Mesendoderm (in vitro differentiated cells): ENCODE data around the gene TMCC1.

ENCODE experiments used
- DNase-seq: peaks from one replicate; pipeline ENCODE4 v3.0.0; 2013
- H2AK5ac ChIP-seq: 2 replicates; pipeline ENCODE4 v1.6.1; 2013; ENCODE audit warnings: low read length, inconsistent platforms
- H2BK120ac ChIP-seq: 2 replicates; pipeline ENCODE4 v1.6.1; 2013; ENCODE audit warnings: low read depth, mild to moderate bottlenecking, low read length, moderate library complexity, mixed read lengths
- H2BK15ac ChIP-seq: replicated peaks from 2 replicates; pipeline ENCODE4 v1.6.1; 2013; ENCODE audit warnings: low read depth, mild to moderate bottlenecking, moderate library complexity
- H2BK5ac ChIP-seq: 2 replicates; pipeline ENCODE4 v1.6.1; 2013; ENCODE audit warnings: low read length, inconsistent platforms
- H3K18ac ChIP-seq: 2 replicates; pipeline ENCODE4 v1.6.1; 2013; ENCODE audit warnings: mild to moderate bottlenecking, low read length, mixed read lengths
- H3K23ac ChIP-seq: one replicate; pipeline ENCODE4 v1.6.1; 2013; ENCODE audit warnings: low read length
- H3K27ac ChIP-seq: 2 replicates; pipeline ENCODE4 v1.5.1; 2013; ENCODE audit warnings: low read depth, mild to moderate bottlenecking, inconsistent platforms, low read length, moderate library complexity
- H3K27me3 ChIP-seq: 2 replicates; pipeline ENCODE4 v1.6.1; 2013; ENCODE audit warnings: low read length, control low read depth, mild to moderate bottlenecking, inconsistent platforms; ENCODE audit not compliant: insufficient read depth, poor library complexity
- H3K36me3 ChIP-seq: 2 replicates; pipeline ENCODE4 v1.6.1; 2013; ENCODE audit warnings: low read length, inconsistent platforms; ENCODE audit not compliant: control insufficient read depth, insufficient read depth
- H3K4ac ChIP-seq: one replicate; pipeline ENCODE4 v1.6.1; 2013; ENCODE audit warnings: low read depth, mild to moderate bottlenecking, low read length, moderate library complexity
- H3K4me1 ChIP-seq: 2 replicates; pipeline ENCODE4 v1.6.1; 2013; ENCODE audit warnings: low read depth, low read length, inconsistent platforms; ENCODE audit not compliant: control insufficient read depth
- H3K4me2 ChIP-seq: 2 replicates; pipeline ENCODE4 v1.6.1; 2013; ENCODE audit warnings: low read length
- H3K4me3 ChIP-seq: 2 replicates; pipeline ENCODE4 v1.5.1; 2013; ENCODE audit warnings: mild to moderate bottlenecking, low read length
- H3K56ac ChIP-seq: one replicate; pipeline ENCODE4 v1.6.1; 2013; ENCODE audit warnings: low read length
- H3K79me1 ChIP-seq: 2 replicates; pipeline ENCODE4 v1.6.1; 2013; ENCODE audit warnings: low read length, inconsistent platforms
- H3K79me2 ChIP-seq: 2 replicates; pipeline ENCODE4 v1.6.1; 2013; ENCODE audit warnings: mild to moderate bottlenecking, low read length; ENCODE audit not compliant: control insufficient read depth, insufficient read depth
- H3K9ac ChIP-seq: 2 replicates; pipeline ENCODE4 v1.6.1; 2013; ENCODE audit warnings: low read length, inconsistent platforms
- H4K5ac ChIP-seq: one replicate; pipeline ENCODE4 v1.6.1; 2013; ENCODE audit warnings: low read length
- H4K8ac ChIP-seq: one replicate; pipeline ENCODE4 v1.6.1; 2013; ENCODE audit warnings: low read depth, mild to moderate bottlenecking, control low read depth, low read length, moderate library complexity
- whole genome bisulfite sequencing: extraction: QIAGEN DNeasy Blood & Tissue Kit; methylation state at CpG from one replicate; pipeline ENCODE4 v1.1.7; 2013; ENCODE audit warnings: low lambda C conversion rate, missing lambda C conversion rate; ENCODE audit not compliant: insufficient coverage; ENCODE audit errors: extremely low coverage; 5-methylcytosine and 5-hydroxymethylcytosine counted together

TMCC1 gene

DNA sequence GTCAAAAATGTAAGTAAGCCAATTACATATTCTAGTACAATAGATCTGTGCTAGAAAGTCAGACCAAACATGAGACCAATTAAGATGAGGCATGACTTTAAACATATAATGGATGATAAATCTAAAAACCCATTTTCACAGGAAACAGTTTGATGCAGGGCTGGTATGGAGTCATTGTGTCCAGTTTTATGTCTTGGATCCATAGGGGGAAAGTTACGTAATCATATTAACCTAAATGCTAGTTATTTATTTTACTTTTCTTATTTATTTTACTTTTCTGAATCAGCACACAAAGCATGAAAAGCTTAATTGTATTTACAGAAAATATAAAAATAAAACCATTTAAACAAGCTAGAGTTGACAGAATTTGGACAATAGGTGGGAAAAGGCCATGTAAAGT lies 26.3 kb upstream of the TMCC1 start:
- Histone ChIP-seq H2BK5ac (no peak overlapping the region), H2BK15ac (no peak overlapping the region), H3K4ac (no peak overlapping the region), H3K18ac (no peak overlapping the region), H2AK5ac (no peak overlapping the region), H3K9ac (no peak overlapping the region), H3K4me2 (no peak overlapping the region), H3K79me1 (no peaks in the 10 kb centered on the region), H3K27ac (no peak overlapping the region), H4K8ac (no peak overlapping the region), H3K36me3 (no peaks in the 10 kb centered on the region), H3K79me2 (no peaks in the 10 kb centered on the region), H3K56ac (no peak overlapping the region), H2BK120ac (no peak overlapping the region), H3K4me1 (no peaks in the 10 kb centered on the region), H3K27me3 (no peaks in the 10 kb centered on the region), H3K4me3 (no peak overlapping the region), H4K5ac (no peak overlapping the region), H3K23ac (no peak overlapping the region)
- no peak for DNase-seq
- no CpG with 5 or more reads among the region's 1 CpG for WGBS

DNA sequence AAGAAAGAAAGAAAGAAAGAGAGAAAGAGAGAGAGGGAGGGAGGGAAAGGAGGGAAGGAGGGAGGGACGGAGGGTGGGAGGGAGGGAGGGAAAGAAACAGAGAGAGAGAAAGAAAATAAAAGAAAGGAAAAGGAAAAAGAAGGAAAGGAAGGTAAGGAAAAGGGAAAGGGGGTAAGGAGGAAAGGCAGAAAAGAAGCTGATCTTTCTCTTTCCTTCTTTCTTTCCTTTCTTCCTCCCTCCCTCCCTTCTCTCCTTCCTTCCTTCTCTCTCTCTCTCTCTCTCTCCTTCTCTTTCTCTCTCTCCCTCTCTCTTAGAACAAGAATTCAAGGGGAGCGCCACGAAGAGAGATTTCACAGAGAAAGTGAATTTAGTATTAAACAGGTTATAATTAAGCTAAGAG lies 25.8 kb upstream of the TMCC1 start:
- no peak for DNase-seq
- no CpG with 5 or more reads among the region's 3 CpGs for WGBS
- Histone ChIP-seq H2BK120ac (no peak overlapping the region), H4K8ac (no peak overlapping the region), H2BK5ac (no peak overlapping the region), H3K36me3 (no peaks in the 10 kb centered on the region), H3K27me3 (no peaks in the 10 kb centered on the region), H3K4me1 (no peaks in the 10 kb centered on the region), H3K79me2 (no peaks in the 10 kb centered on the region), H3K23ac (no peak overlapping the region), H4K5ac (no peak overlapping the region), H3K79me1 (no peaks in the 10 kb centered on the region), H2AK5ac (no peak overlapping the region), H2BK15ac (no peak overlapping the region), H3K27ac (no peak overlapping the region), H3K18ac (no peak overlapping the region), H3K9ac (no peak overlapping the region), H3K4me2 (no peak overlapping the region), H3K4ac (no peak overlapping the region), H3K56ac (no peak overlapping the region), H3K4me3 (no peak overlapping the region)

DNA sequence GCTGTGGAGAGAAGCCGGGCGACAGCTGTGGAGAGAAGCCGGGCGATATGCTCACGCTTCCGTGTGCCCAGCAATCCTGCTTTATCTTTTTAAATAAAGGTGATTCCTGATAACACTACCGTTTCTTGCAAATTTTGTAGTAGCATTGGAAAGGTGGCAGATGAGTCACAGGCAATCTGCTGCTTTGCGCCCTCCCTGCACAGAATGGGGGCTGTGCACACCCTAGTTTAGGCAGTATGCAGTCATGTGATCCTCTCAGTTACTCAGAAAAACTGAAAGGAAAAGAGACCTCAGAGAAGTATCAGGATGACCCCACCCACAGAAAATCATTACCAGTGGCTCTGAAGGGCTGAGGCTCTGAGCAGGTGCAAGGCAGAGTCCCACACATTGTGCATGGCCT lies 24.9 kb upstream of the TMCC1 start:
- Histone ChIP-seq H3K4me1 (no peaks in the 10 kb centered on the region), H3K27me3 (no peaks in the 10 kb centered on the region), H4K5ac (no peak overlapping the region), H3K79me1 (no peaks in the 10 kb centered on the region), H3K4me3 (no peak overlapping the region), H2BK15ac (no peak overlapping the region), H3K4ac (no peak overlapping the region), H2BK5ac (no peak overlapping the region), H3K18ac (no peak overlapping the region), H3K23ac (no peak overlapping the region), H4K8ac (no peak overlapping the region), H3K79me2 (no peaks in the 10 kb centered on the region), H3K56ac (no peak overlapping the region), H3K9ac (no peak overlapping the region), H3K27ac (no peak overlapping the region), H2BK120ac (no peak overlapping the region), H3K4me2 (no peak overlapping the region), H3K36me3 (no peaks in the 10 kb centered on the region), H2AK5ac (no peak overlapping the region)
- no peak for DNase-seq
- WGBS = no CpG with 5 or more reads among the region's 8 CpGs

DNA sequence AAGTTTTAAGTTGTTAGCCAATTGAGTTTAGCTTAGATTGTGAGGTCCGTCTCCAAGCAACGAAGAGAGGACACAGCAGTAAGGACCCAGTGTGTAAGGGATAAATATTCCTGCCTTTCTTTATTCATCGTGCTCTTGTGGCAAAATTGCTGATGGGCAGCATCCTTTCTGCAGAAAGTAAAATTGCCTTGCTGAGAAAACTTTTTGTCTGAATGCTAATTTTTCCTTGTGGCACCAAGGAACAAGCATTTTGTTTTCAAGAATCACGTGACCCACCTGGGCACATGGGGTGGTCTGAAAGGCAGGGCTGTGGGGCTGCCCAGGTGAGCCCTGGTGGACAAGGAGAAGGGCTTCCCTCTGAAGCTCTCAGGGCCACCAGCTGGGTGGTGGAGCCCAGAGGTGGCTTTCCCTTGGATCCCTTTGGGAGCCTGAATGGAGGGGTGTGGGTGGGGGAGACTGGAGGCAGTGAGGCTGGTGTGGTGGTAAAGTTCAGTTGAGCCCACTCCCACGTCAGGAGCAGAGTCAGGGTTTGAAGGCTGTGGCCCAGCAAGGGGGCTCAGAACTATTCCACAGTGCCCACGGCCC lies 24.0 kb upstream of the TMCC1 start:
- Histone ChIP-seq H3K27me3 (no peaks in the 10 kb centered on the region), H3K79me1 (no peaks in the 10 kb centered on the region), H3K27ac (no peak overlapping the region), H4K5ac (no peak overlapping the region), H2AK5ac (no peak overlapping the region), H3K9ac (no peak overlapping the region), H2BK5ac (no peak overlapping the region), H3K56ac (no peak overlapping the region), H3K23ac (no peak overlapping the region), H3K18ac (no peak overlapping the region), H3K4me3 (no peak overlapping the region), H2BK15ac (no peak overlapping the region), H3K79me2 (no peaks in the 10 kb centered on the region), H3K4me2 (no peak overlapping the region), H3K36me3 (no peaks in the 10 kb centered on the region), H2BK120ac (no peak overlapping the region), H3K4ac (no peak overlapping the region), H3K4me1 (no peaks in the 10 kb centered on the region), H4K8ac (no peak overlapping the region)
- no peak for DNase-seq
- WGBS = no CpG with 5 or more reads among the region's 6 CpGs

DNA sequence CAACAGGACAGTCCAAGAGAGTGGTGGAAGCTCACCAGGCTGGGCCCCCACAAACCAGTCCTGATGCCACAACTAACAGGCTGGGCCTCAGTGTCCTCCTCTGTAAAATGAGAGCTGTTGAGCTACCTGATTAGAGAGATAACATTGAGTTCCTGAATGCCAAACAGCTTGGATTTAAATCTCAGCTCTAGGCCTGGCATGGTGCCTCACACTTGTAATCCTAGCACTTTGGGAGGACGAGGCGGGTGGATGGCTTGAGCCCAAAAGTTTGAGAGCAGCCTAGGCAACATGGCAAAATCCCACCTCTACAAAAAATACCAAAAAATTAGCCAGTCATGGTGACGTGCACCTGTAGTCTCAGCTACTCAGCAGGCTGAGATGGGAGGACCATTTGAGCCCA lies 20.1 kb upstream of the TMCC1 start:
- Histone ChIP-seq H2BK5ac (no peak overlapping the region), H4K5ac (no peak overlapping the region), H3K56ac (no peak overlapping the region), H3K36me3 (no peaks in the 10 kb centered on the region), H3K27me3 (no peaks in the 10 kb centered on the region), H3K4me2 (no peak overlapping the region), H3K79me1 (no peaks in the 10 kb centered on the region), H4K8ac (no peak overlapping the region), H2AK5ac (no peak overlapping the region), H3K4me1 (no peaks in the 10 kb centered on the region), H3K4ac (no peak overlapping the region), H3K23ac (no peak overlapping the region), H3K27ac (no peak overlapping the region), H3K9ac (no peak overlapping the region), H3K18ac (no peak overlapping the region), H2BK120ac (no peak overlapping the region), H3K4me3 (no peak overlapping the region), H2BK15ac (no peak overlapping the region), H3K79me2 (no peaks in the 10 kb centered on the region)
- no CpG with 5 or more reads among the region's 3 CpGs for WGBS
- no peak for DNase-seq

DNA sequence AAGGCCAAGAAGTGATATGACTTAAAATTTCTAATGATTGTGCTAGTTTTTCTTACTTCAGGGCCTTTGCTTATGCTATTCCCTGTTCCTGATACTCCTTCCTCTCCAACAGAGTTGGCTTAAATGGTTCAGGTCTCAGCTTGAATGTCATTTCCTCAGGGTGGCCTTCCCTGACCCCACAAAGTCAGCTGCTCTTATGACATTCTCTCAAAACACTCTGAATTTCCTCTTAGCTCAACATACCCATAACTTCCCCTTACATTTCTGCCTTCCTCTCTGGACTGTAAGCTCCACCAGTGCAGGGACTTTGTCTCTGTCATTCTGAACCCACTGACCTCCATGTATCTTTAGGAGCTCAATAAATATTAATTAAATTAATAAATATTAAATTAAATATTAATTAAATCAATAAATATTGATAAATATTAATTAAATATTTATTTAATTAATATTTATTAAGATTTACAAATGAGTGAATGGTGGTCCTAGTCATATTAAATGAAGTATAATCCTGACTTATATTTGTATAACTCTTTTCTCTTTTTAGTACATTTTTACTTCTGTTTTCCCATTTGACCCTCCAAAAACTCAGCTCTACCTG lies 17.9 kb upstream of the TMCC1 start:
- Histone ChIP-seq H3K4ac (no peak overlapping the region), H3K4me2 (no peak overlapping the region), H4K5ac (no peak overlapping the region), H4K8ac (no peak overlapping the region), H2BK120ac (no peak overlapping the region), H3K79me2 (no peaks in the 10 kb centered on the region), H3K18ac (no peak overlapping the region), H3K23ac (no peak overlapping the region), H3K4me3 (no peak overlapping the region), H2BK15ac (no peak overlapping the region), H3K27me3 (no peaks in the 10 kb centered on the region), H3K27ac (no peak overlapping the region), H3K4me1 (no peaks in the 10 kb centered on the region), H3K56ac (no peak overlapping the region), H3K36me3 (no peaks in the 10 kb centered on the region), H3K79me1 (no peaks in the 10 kb centered on the region), H2AK5ac (no peak overlapping the region), H3K9ac (no peak overlapping the region), H2BK5ac (no peak overlapping the region)
- DNase-seq = no peak
